Measurements from ENCODE around the gene TYROBP. TPM values are rescaled to one million over a fixed set of nuclear protein-coding genes. Genes with fewer than 3 reads are reported as not detected.
"Not testable (repeated sequence)": the region's sequence is repeated elsewhere in the genome, so short reads cannot be mapped to it uniquely, and the experiment has no call there.

The TYROBP gene
- not detected in 2 replicates for total RNA-seq
- long read RNA-seq = 0 reads

GRCh38 chr19:35908010-35908441 is at the start of gene TYROBP:
Gene TYROBP (minus strand): TSS chr19:35908295. CDS start chr19:35908228, 67 bp downstream.
- Mint-ChIP-seq H3K27ac (ENCODE audit: unreplicated experiment) (no peak within 1 kb of the TSS), H3K4me3 (no peak within 1 kb of the TSS), H3K36me3 (ENCODE audit: low read depth) (no peaks in the 10 kb centered on the region), H3K27me3 (ENCODE audit: low read depth) (peaks cover 23% of the 10 kb centered on the region), H3K9me3 (no peaks in the 10 kb centered on the region), H3K4me1 (peaks cover 6% of the 10 kb centered on the region)
- no peak for DNase-seq (ENCODE audit: low read depth, low spot score)
- no peak for TF ChIP-seq CTCF (conservative IDR thresholded peaks at IDR 0.05)

GRCh38 chr19:35957411-35957810 is 49.3 kb upstream of the TYROBP start:
- H3K9me3 Mint-ChIP-seq; H3K4me1 Mint-ChIP-seq; DNase-seq (ENCODE audit: low read depth, low spot score); H3K27ac Mint-ChIP-seq (ENCODE audit: unreplicated experiment); H3K36me3 Mint-ChIP-seq (ENCODE audit: low read depth); H3K4me3 Mint-ChIP-seq: not testable (repeated sequence)
- peaks cover 63% of the 10 kb centered on the region for H3K27me3 Mint-ChIP-seq (ENCODE audit: low read depth)

- H3K4me1 Mint-ChIP-seq = no peaks in the 10 kb centered on the region
- TF ChIP-seq CTCF (conservative IDR thresholded peaks at IDR 0.05) = no peak
- H3K36me3 Mint-ChIP-seq (ENCODE audit: low read depth) = no peaks in the 10 kb centered on the region
- DNase-seq (ENCODE audit: low read depth, low spot score) = no peak
- peaks cover 58% of the 10 kb centered on the region for H3K27me3 Mint-ChIP-seq (ENCODE audit: low read depth)
- no peak overlapping the region for H3K27ac Mint-ChIP-seq (ENCODE audit: unreplicated experiment)
- no peak overlapping the region for H3K4me3 Mint-ChIP-seq
- peaks cover 5% of the 10 kb centered on the region for H3K9me3 Mint-ChIP-seq
Measured at GRCh38 chr19:35955881-35956634, 48.0 kb upstream of the TYROBP start.

GRCh38 chr19:35949131-35949530 is 41.0 kb upstream of the TYROBP start:
- no peaks in the 10 kb centered on the region for H3K9me3 Mint-ChIP-seq
- H3K27ac Mint-ChIP-seq (ENCODE audit: unreplicated experiment) = no peak overlapping the region
- no peak for DNase-seq (ENCODE audit: low read depth, low spot score)
- peaks cover 1% of the 10 kb centered on the region for H3K36me3 Mint-ChIP-seq (ENCODE audit: low read depth)
- no peak overlapping the region for H3K4me3 Mint-ChIP-seq
- H3K27me3 Mint-ChIP-seq (ENCODE audit: low read depth) = peaks cover 8% of the 10 kb centered on the region
- H3K4me1 Mint-ChIP-seq = no peaks in the 10 kb centered on the region
- TF ChIP-seq CTCF (conservative IDR thresholded peaks at IDR 0.05) = no peak

- Mint-ChIP-seq H3K4me1 (peaks cover 1% of the 10 kb centered on the region), H3K27me3 (ENCODE audit: low read depth) (peaks cover 4% of the 10 kb centered on the region), H3K36me3 (ENCODE audit: low read depth) (peaks cover 4% of the 10 kb centered on the region), H3K9me3 (no peaks in the 10 kb centered on the region), H3K4me3 (no peak overlapping the region), H3K27ac (ENCODE audit: unreplicated experiment) (no peak overlapping the region)
- DNase-seq (ENCODE audit: low read depth, low spot score) = no peak
- no peak for TF ChIP-seq CTCF (conservative IDR thresholded peaks at IDR 0.05)
Measured at GRCh38 chr19:35946203-35946602, 38.1 kb upstream of the TYROBP start.

- no peak for DNase-seq (ENCODE audit: low read depth, low spot score)
- Mint-ChIP-seq H3K9me3 (no peaks in the 10 kb centered on the region), H3K27me3 (ENCODE audit: low read depth) (no peaks in the 10 kb centered on the region), H3K27ac (ENCODE audit: unreplicated experiment) (no peak overlapping the region), H3K4me3 (peak overlapping the region; percentile 19), H3K36me3 (ENCODE audit: low read depth) (peaks cover 4% of the 10 kb centered on the region), H3K4me1 (peaks cover 7% of the 10 kb centered on the region)
- TF ChIP-seq CTCF (conservative IDR thresholded peaks at IDR 0.05) = no peak
Measured at GRCh38 chr19:35945121-35945790, 37.2 kb upstream of the TYROBP start.
